ENCODE measurements around the gene IDH3A. TPM values are rescaled to one million over a fixed set of nuclear protein-coding genes. Genes with fewer than 3 reads are reported as not detected.
A peak's percentile ranks its signal among the peaks of the same experiment; 100 is the strongest.
"Not testable (repeated sequence)": the region's sequence is repeated elsewhere in the genome, so short reads cannot be mapped to it uniquely, and the experiment has no call there.

The IDH3A gene
- polyA plus RNA-seq, 3 donors = 48.8 to 54.3 (median 52.6) TPM

DNA sequence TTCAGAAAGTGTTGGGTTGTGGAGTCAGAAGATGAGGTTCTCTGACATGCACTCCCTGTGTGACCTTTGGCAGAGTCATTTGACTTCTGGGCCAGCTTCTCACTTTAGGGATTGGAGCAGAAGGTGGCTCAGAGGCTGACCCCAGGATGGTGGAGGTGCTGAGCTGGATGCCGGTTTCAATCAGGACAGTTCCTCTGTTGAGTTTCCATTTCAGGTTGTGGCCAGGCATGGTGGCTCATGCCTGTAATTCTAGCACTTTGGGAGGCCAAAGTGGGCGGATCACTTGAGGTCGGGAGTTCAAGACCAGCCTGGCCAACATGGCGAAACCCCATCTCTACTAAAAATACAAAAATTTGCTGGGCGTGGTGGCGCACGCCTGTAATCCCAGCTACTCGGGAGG lies 1.9 kb downstream of the IDH3A start:
- DNase-seq (ENCODE audit: extremely low read depth in 1 of 11, low read depth in 9 of 11, low spot score in 4 of 11) = not testable (repeated sequence)

DNA sequence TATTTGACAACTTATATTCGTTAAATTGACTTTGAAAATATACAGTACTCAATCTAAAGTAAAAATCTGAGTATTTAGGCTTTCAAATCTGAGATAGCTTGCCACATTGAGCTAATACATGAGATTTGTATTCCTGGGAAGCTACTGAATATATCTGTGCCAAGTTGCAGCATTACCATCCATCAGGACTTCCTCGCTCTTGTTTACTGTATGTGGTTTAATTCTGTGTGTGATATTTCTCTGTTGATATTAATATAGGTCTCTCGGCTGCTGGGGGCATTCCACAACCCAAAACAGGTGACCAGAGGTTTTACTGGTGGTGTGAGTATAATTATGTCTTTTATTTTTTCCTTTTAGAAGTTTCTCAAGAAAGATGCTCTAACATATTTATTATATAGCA lies 5.8 kb downstream of the IDH3A start:
- DNase-seq (ENCODE audit: extremely low read depth in 1 of 11, low read depth in 9 of 11, low spot score in 4 of 11) = no peak

DNA sequence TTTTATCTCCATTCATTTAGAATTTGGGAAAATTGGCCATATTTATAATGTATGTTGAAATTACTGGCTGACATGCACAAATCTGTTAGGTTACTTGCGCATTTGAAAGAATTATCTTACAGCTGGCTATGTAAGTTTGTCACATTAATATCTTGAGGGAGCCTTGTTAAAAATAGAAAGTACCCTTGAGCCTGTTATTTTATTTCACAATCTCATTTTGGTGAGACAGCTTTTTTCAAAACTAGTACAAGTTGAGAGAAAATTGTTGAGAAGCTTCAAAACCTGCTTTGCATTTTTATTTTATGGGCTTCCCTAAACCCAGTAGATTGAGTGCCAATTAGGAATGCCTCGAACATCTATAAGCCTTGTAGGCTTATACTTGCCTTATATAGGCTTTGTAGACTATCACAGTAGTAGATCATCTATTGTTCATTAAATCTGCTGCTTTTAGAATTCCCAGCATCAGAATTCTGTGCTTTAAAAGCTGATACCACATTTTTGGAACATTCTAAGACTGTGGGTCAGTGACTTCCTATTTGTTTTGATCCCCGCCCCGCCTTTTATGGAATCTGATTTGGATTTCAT lies 6.3 kb downstream of the IDH3A start:
- DNase-seq (ENCODE audit: extremely low read depth in 1 of 11, low read depth in 9 of 11, low spot score in 4 of 11) = no peak

DNA sequence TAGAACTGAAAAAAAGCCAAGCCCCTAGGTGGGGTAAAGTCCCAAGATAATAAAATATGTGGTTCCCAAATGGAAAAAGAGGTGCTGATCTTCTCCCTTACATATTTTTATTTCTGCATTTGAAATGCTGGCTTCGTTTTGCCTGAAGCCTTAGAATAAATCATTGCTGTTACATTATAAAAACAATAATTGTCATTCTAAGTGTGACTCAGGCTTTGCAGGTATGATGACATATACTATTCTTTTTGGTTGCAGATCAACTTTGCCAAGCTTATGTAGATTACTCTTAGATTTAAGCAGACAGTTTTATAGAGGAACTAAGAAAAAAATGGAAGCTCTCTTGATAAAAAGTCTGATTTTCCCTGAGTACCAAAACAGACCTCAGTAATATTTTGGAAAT lies 7.5 kb downstream of the IDH3A start:
- DNase-seq (ENCODE audit: extremely low read depth in 1 of 11, low read depth in 9 of 11, low spot score in 4 of 11) = no peak

DNA sequence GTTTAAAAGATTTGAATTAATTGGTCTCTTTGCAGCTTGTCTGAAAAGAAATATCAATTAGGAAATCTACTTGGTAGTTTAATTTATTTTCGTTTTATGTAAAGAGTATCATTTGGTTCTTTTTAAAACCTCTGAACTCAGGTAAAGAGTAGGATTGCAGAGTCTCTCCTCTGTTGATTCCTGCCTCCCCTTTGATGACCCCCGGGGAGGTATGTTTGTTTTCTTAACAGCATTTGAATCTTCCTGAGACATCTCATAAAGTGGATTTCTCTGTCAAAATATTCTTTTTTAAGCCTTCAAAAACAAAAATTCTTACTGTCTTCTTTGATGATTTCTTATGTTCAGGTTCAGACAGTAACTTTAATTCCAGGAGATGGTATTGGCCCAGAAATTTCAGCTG lies 8.0 kb downstream of the IDH3A start:
- no peak for DNase-seq (ENCODE audit: extremely low read depth in 1 of 11, low read depth in 9 of 11, low spot score in 4 of 11)

DNA sequence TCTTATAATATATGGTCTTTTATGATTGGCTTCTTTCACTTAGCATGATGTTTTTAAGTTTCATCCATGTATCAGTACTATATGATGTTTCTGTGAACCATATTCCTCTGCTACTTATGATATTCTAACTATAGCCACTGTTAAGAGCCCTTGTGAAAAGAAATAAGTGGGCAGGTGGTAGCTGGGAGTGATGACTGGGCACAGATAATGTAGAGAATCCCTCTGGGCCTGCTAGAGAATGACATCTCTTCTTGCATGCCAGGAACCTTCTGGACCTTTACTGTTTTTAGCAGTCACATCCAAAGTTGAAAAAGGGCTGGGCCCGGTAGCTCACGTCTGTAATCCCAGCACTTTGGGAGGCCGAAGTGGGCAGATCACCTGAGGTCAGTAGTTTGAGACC lies 10.2 kb downstream of the IDH3A start:
- no peak for DNase-seq (ENCODE audit: extremely low read depth in 1 of 11, low read depth in 9 of 11, low spot score in 4 of 11)

DNA sequence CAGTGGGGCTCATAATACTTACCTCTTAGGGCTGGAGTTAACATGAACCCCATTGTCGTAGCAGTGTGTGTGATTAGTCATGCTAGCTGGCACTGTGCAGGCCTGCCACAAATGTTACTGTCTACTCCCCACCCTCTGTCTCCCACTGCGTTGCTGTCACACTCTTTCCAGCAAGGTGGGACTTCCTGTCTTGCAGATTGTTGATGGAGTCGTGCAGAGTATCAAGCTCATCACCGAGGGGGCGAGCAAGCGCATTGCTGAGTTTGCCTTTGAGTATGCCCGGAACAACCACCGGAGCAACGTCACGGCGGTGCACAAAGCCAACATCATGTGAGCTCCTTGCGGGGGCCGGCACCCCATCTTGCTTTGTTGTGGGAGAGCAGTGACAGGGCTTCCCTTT lies 12.9 kb downstream of the IDH3A start:
- no peak for DNase-seq (ENCODE audit: extremely low read depth in 1 of 11, low read depth in 9 of 11, low spot score in 4 of 11)

DNA sequence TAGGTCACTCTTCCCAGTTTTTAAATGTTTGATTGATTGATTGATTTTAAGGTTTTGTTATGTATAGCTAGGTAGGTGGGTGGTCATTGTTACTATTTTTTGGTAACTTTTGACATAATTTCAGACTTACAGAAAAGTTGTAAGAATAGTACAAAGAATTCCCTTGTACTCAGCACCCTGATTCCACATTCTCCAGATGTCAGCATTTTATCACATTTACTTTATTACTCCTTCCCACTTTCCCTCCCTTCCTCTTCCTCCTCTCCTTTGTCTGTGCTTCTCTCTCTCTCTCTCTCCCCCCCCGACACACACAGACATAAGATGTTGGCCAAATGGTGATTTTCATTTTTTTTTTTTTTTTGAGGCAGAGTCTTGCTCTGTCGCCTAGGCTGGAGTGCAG lies 14.8 kb downstream of the IDH3A start:
- no peak for DNase-seq (ENCODE audit: extremely low read depth in 1 of 11, low read depth in 9 of 11, low spot score in 4 of 11)

DNA sequence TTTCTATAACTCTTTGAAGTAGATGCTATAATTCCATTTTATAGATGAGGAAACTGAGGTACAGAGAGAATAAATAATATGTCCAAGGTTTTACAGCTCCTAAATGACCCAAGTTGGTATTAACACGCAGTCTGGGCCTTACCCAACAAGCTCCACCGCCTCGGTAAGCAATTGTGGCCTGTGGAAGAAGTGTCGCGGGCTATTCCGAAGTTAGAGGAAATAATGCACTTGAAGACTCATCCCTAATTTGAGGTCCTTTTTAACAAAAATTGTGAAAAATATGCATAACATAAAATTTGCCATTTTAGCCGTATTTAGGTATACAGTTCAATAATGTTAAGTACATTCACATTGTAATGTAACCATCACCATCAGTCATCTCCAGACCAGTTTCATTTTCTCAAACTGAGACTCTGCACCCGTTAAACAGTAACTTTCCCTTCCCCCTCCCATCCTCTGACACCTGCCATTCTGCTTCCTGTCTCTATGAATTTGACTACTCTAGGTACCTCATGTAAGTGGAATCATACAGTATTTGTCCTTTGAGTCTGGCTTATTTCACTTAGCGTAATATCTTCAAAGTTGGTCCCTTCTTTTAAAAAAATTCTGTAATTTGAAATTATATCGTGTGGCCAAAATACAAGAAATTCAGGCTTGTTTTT lies 18.2 kb downstream of the IDH3A start:
- DNase-seq (ENCODE audit: extremely low read depth in 1 of 11, low read depth in 9 of 11, low spot score in 4 of 11) = no peak

DNA sequence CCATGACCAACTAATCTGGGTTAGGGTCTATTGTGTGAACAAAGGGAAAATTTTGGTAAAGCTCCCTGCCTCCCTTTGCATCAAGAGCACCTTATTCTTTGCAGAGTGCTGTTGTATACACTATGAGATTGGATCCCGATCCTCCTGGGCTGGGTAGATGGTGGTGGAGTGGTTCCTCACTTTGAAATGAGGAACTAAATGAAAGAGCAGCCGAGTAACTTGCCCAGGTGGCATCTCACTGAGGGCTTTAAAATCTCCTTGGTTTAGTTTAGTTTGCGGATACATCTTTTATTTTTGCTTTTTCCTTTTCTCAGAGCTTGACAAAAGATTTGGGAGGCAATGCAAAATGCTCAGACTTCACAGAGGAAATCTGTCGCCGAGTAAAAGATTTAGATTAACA lies 19.4 kb downstream of the IDH3A start:
- no peak for DNase-seq (ENCODE audit: extremely low read depth in 1 of 11, low read depth in 9 of 11, low spot score in 4 of 11)

DNA sequence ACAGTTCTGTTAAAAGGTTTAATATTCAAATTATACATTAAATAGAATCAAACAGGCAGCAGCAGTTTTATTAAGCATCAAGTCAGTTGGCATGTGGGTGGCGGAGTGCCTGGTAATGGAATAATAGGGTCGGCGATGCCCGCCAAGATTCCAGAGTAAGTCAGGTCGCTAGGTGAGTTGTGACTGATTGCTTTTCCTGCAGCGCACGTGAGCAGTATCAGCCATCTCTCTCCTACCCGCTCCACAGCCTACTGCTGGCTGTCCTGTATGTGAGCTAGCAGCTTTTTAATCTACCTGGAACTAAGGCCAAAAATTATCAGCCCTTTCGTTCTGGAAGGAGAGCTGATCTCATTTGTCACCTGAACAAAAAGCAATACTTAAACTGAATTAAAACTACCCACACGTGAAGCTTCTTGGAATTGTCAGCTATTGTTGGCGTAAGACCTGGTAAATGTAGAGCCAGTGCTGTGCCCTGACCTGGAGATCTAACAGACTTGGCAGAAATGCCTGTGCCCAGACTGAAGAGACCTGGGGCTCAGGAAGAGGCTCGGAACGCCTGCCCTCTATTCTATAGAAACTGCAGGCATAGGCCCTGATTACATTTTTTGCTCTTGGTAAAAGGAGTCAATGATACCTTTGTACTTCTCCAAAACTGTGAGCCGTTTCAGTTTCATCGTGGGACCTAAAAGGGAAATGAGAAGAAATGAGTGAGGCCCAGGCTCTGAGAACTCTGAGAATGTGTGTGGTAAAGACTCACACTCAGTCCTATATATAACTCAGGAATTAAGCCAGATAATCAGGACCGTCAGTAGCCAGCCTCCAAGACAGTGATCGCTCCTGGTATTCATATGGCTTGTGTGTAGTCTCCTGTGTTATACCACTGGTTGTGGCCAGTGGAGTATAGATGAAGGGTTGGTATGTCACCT lies 21.9 kb downstream of the IDH3A start:
- no peak for DNase-seq (ENCODE audit: extremely low read depth in 1 of 11, low read depth in 9 of 11, low spot score in 4 of 11)

DNA sequence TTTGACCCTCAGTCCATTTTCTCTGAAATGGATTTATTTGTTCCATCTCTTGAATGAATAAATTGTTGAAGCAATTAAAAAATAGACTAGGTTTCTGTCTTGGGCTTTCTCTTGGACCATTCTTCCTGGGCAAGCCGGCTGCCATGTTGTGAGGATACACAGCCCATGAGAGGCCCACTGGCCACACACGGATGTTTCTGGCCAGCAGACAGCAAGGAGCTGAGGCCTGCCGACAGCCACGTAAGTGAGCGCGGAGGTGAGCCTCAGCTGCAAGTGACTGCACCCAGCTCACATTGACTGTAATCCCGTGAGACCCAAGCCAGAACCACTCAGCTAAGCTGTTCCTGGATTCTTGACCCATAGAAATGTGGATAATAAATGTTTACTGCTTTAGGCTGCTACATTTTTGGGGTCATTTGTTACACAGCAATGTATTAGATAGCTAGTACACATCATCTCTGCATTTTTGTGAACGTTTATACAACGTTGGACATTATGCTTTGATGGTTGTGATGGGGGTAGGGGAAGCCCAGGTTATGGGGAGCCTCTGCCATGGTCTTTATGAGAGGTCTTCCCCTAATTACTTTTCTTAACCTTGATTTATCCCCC lies 22.8 kb downstream of the IDH3A start:
- no peak for DNase-seq (ENCODE audit: extremely low read depth in 1 of 11, low read depth in 9 of 11, low spot score in 4 of 11)

DNA sequence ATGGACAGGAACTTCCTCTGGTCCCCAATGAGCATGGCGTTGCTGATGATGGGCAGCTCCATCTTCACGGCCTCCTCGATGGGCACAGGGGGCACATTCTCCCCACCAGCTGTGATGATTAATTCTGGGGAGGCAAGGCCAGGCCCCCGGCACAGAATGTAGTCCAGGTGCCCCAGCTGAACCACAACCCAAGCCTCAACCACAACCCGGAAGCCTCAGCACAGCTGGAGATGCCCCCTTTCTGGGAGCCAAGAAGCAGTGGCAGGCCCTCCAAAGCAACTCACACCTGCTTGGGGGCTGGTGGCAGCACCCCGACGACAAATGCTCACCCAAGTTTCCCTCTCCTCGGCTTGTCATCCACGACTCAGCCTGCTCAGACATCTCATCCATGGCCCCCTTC lies 25.2 kb downstream of the IDH3A start:
- no peak for DNase-seq (ENCODE audit: extremely low read depth in 1 of 11, low read depth in 9 of 11, low spot score in 4 of 11)

DNA sequence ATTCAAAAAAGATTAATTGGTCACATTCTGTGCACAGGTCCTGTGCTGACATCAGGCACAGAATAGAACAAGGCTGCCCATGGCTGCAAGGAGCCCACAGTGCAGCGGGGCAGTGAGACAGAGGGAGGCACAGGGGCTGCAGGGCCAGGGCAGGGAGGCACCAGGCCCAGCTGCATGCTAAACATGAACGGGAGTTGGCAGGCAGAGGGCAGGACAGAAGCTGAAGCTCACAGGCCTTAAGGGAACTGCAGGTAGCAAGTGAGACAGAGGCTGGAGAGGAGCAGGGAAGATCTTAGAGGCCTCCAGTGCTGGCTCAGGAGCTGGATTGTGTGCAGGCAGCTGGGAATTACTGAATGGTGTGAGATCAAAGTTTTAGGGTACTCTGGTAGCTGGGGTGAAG lies 26.2 kb downstream of the IDH3A start:
- no peak for DNase-seq (ENCODE audit: extremely low read depth in 1 of 11, low read depth in 9 of 11, low spot score in 4 of 11)

DNA sequence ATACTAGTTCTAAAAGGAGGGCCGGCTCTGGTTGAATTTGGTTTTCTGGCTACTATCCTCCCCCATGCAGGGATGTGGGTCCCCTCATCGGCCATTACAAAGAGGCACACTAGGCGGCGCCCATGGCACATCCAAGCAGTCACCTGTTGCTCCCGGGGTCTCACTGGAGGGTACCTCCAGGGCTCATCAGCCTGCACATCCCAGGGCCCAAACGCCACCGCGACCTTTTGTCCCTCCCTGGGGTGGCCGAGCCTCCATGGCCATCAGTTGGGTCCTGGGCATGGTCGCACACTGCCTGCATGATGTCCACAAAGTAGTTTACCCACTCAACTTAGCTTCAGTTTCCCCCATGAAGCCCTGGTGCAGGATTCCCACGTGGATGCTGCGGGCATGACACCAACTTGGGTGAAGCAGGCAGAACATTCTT lies 28.3 kb downstream of the IDH3A start:
- DNase-seq (ENCODE audit: extremely low read depth in 1 of 11, low read depth in 9 of 11, low spot score in 4 of 11) = peak in 5 of 11 donors; percentile 4 to 12 (median 7)

DNA sequence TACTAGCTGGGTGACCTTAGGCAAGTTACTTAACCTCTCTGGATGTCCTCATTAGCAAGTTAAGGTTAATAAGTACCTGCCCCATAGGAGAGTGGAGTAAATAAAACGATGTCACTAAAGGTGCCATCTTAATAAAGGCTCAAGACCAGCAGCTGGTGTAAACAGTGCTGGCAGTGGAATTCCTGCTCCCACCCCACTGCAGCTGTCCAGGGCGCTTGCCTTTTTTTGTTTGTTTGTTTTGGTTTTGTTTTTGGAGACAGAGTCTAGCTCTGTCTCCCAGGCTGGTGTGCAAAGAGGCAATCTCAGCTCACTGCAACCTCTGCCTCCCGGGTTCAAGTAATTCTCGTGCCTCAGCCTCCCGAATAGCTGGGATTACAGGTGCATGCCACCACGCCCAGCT lies 28.9 kb downstream of the IDH3A start:
- no peak for DNase-seq (ENCODE audit: extremely low read depth in 1 of 11, low read depth in 9 of 11, low spot score in 4 of 11)

DNA sequence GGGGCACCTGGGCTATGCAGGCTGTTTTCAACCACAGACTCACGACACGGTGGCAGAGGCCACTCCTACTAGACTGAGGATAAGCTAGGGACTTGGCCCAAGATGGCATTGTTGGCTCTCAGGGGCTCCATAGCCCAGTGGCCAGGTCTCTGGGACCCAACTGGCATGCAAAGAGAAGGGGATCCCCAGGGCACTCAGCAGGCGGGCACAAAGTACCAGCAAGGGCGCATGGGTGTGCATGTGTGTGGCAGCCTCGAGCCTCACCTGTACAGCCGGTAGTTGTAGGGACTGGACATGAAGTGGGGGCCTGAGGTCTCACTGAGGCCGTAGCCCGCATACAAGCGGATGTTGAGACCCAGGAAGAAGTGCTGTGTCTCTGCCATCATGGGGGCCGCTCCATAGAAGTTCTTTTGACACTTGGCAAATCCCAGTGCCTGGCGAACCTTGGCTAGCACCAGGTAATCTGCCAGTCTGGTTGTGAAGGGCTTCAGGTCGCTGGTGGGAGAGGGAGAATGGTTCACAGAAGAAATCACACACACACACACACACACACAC lies 30.2 kb downstream of the IDH3A start:
- DNase-seq (ENCODE audit: extremely low read depth in 1 of 11, low read depth in 9 of 11, low spot score in 4 of 11) = no peak

DNA sequence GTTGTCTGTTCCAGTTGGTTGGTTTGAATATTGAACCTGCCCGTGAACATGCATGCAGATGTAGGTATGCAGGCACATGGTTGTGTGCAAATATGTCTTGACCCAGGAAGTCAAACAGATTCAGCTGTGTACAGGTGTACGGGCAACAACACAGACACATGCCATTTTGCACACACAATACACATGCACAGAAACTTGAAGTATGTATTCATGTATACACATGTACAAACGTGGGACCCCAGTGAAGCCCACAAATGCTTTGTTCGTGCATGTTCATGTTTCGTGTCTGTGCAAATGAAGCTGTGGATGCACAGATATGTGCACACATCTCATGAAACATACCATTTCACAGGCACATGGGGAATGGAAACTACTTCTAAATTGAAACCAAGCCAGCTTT lies 30.7 kb downstream of the IDH3A start:
- DNase-seq (ENCODE audit: extremely low read depth in 1 of 11, low read depth in 9 of 11, low spot score in 4 of 11) = no peak

DNA sequence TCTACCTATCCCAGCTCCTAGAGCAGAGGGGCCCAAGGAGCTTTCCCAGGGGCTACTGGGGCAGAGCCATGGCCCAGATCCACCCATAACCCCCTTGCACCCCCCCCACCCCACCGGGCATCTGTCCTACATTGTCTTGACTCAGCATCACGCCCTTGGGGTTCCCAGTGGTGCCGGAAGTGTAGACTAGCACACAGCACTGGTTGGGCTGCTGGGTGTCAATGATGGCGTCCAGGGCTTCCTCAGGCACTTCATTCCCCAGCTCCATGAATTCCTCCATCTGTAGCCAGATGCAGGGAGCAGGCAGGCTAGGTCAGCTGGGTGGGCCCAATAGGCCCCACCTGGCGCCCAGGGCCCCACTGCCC lies 33.2 kb downstream of the IDH3A start:
- no peak for DNase-seq (ENCODE audit: extremely low read depth in 1 of 11, low read depth in 9 of 11, low spot score in 4 of 11)

DNA sequence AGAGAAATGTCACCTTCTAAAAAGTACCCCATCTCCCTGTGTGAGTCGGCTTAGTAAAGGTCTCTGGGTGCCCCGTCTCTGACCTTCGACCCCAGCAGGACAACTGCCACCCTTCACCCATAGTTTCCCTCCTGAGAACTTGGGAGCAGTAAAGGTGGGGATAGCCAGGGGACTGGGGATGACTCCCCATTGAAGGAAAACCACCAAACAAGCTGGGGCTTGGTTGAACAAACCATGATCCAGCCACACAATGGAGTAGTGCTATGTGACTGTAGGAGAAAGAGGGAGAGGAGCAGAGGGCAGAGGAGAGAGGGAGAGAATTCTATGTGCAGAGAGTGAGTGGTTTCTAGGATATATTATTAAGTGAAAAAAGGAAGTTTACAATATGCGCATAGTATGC lies 33.7 kb downstream of the IDH3A start:
- no peak for DNase-seq (ENCODE audit: extremely low read depth in 1 of 11, low read depth in 9 of 11, low spot score in 4 of 11)

Data from renal cortex interstitium (tissue), 11 donors.